GM12801 (cell line): ENCODE results near the gene PREP.

ENCODE experiments used
- TF ChIP-seq, protein P1 (sequence below): IDR thresholded peaks from one replicate; pipeline ENCODE4 v1.5.1; 2011; ENCODE audit warnings: control low read depth; ENCODE audit not compliant: insufficient read length; ENCODE audit errors: extremely low read depth

Gene PREP

DNA sequence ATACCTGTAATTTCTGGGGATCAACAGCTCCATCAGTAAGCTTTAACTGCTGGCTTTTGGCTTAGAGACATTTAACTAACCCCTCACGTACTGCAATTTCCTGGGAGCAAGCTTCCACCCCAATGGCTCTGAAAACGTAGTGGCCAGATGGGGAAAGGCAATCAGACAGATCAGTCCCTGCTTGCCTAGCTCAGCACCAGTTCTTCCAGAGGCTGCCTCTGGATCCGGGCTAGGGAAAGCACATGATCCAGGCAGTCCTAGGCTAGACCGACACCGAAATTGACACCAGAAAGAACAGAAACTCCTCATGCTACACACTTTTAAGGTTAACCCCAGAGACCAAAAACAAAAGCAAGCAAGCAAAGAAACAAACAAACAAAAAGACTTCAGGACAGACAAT, 13.3 kb downstream of the PREP start:
- TF ChIP-seq, protein P1, sequence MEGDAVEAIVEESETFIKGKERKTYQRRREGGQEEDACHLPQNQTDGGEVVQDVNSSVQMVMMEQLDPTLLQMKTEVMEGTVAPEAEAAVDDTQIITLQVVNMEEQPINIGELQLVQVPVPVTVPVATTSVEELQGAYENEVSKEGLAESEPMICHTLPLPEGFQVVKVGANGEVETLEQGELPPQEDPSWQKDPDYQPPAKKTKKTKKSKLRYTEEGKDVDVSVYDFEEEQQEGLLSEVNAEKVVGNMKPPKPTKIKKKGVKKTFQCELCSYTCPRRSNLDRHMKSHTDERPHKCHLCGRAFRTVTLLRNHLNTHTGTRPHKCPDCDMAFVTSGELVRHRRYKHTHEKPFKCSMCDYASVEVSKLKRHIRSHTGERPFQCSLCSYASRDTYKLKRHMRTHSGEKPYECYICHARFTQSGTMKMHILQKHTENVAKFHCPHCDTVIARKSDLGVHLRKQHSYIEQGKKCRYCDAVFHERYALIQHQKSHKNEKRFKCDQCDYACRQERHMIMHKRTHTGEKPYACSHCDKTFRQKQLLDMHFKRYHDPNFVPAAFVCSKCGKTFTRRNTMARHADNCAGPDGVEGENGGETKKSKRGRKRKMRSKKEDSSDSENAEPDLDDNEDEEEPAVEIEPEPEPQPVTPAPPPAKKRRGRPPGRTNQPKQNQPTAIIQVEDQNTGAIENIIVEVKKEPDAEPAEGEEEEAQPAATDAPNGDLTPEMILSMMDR = no peak

DNA sequence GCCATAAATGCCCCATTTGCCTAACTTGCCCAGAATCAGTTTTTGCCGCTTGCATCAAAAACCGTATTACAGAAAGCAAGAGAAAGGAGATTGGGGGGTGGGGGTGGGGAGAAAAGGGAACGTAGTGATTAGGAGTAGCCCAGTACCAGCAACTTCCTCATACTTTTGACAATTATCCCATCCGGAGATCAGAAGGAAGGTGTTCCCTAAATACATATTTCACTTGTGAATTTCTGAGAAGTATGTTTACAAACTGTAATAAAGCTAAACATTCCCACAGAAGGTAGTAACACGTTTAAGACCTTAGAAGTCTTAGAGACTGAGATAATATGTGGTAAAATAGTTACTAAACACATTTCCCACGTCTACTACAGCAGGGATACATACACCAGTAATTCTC, 14.5 kb downstream of the PREP start:
- TF ChIP-seq, protein P1 = no peak

DNA sequence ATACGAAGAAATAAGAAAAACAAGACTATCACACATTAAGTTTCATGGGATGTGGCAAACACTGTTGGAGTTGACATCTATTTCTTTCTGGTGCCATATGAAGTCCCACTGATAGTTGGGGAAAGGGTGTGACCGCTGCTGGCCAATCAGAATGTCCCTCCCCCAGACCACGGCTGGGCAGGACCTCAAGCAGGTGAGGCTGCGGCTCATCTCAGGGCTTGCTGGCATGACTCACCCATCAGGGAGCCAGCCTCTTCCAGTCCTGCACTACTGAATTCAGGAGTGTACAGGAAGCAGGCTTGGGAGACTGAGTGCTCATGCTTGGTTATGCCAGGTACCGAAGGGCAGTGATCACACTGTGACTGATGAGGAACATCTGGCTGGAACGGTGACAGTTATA, 18.9 kb downstream of the PREP start:
- TF ChIP-seq, protein P1 = no peak

DNA sequence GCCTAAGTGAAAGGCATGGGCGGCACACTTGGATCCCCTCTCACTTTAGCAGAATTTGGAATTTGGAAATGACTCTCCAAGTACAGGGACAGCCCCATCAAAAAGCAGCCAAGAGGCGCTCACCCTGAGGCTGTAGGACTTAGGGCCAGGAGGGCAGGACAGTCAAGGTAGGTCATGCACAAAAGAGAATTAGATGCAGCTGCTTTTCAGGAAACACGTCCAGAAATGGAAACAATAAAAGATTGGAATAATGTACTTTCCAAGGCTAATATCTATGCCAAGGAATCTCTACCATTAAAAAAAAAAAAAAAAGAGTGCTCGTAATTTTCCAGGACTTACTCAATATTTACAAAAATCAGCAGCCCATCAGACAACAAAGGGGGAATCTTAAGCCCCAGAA, 19.9 kb downstream of the PREP start:
- TF ChIP-seq, protein P1 = no peak

DNA sequence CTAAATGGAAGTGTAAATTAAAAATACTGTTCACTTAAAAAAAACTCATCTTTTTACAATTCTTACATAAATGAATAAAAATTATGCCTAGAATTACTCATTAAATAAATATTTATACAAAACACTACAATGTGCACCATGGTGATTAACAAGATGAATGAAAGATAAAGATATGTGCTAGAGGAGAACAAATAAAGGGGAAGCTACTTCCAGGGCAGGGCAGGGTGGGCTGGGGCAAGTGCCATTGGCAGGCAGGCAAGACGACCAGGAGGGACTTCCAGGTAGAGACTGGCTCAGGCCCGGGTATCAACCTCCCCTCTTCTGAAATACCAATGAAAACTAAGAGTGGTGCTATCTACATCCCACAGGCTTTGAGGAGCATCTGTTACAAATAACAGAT, 20.4 kb downstream of the PREP start:
- TF ChIP-seq, protein P1 = no peak

DNA sequence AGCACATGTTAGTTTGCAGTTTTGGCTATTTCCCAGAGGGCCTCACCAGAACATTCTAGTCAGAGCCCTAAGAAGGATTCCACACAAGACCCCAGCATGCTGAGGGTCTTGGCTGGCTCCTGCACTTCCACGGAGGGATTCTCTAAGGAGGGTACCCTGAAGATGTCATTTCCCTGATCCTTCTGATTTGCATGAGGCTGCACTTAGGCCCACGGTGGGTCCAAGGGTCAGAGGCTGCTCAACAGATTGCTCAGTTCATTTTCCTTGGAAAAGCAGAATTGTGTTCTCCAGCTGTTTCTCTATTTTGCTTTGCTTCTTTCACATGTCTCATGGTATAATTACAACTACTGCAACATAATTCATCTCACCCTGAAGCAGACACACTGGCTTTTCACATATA, 22.2 kb downstream of the PREP start:
- TF ChIP-seq, protein P1 = no peak

DNA sequence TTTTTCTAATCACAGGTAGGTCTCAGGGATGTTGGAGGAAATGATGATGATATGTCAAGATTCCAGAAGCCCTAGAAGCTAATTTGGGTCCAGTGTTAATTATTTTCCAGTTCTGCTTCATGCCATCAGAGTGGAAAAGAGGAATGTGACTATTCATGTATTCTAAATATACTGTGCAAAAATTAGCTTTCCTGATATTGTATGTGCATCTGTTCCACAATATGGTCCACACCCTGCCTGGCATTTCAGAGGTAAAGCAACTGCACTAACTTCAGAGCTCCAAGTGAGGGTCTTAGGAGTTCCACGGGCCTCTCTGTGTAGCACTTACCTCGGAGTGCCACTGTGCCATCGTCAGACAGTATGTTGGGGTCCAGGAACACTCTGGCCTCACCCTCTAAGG, 27.1 kb downstream of the PREP start:
- TF ChIP-seq, protein P1 = no peak

DNA sequence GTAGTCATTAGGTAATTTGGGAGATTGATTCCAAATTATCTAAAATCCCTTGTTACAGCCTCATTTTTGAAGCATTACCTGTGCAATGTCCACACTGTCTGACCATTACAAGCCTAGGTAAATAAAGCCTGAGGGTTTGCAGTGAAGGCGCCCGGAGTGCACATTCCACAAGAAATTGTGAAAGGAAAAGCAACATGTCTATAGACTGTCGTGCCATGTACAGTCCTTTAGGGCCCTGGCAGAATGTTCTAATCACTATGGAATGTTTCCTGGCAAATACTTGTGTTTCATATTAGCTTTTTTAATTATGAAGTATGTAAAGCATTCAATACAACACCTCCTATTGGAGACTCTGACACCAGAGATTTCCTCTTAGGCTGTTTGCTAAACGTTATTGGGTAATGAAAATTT, 28.9 kb downstream of the PREP start:
- TF ChIP-seq, protein P1 = no peak
